ENCODE data around the gene IL18R1.

The IL18R1 gene

DNA sequence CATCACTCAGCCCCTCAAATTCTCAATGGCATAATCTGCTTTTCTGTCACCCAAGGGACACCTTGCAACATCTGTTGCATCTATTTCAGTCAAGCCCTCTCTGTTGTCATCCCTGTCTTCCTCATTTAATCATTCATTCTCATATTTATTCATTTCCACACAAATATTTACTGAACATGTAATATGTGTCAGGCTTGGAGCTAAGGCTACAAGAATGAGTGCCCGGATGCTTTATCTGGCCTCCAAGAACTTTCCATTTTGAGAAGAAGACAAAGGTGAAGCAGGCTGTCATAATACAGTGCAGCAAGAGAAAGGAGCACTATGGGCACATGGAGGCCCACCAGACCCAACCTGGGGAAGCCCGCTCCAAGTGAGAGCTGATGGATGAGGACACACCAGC is 83.0 kb downstream of the IL18R1 start:
- peak; percentile 27 for DNase-seq (ENCODE audit: low read depth)
- no peak overlapping the region for H3K4me3 ChIP-seq (ENCODE audit: low read depth, low read length)
- TF ChIP-seq, protein P1, sequence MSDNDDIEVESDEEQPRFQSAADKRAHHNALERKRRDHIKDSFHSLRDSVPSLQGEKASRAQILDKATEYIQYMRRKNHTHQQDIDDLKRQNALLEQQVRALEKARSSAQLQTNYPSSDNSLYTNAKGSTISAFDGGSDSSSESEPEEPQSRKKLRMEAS (IDR thresholded peaks at IDR 0.05; ENCODE audit: low read depth, low read length): no peak
- TF ChIP-seq, protein P2, sequence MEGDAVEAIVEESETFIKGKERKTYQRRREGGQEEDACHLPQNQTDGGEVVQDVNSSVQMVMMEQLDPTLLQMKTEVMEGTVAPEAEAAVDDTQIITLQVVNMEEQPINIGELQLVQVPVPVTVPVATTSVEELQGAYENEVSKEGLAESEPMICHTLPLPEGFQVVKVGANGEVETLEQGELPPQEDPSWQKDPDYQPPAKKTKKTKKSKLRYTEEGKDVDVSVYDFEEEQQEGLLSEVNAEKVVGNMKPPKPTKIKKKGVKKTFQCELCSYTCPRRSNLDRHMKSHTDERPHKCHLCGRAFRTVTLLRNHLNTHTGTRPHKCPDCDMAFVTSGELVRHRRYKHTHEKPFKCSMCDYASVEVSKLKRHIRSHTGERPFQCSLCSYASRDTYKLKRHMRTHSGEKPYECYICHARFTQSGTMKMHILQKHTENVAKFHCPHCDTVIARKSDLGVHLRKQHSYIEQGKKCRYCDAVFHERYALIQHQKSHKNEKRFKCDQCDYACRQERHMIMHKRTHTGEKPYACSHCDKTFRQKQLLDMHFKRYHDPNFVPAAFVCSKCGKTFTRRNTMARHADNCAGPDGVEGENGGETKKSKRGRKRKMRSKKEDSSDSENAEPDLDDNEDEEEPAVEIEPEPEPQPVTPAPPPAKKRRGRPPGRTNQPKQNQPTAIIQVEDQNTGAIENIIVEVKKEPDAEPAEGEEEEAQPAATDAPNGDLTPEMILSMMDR (IDR thresholded peaks at IDR 0.05; ENCODE audit: low read depth, low read length): no peak
- TF ChIP-seq POLR2A (IDR thresholded peaks at IDR 0.05; ENCODE audit: extremely low read depth, insufficient read length) (no peak), MYC (IDR thresholded peaks at IDR 0.05; ENCODE audit: low read depth, low read length) (no peak)

DNA sequence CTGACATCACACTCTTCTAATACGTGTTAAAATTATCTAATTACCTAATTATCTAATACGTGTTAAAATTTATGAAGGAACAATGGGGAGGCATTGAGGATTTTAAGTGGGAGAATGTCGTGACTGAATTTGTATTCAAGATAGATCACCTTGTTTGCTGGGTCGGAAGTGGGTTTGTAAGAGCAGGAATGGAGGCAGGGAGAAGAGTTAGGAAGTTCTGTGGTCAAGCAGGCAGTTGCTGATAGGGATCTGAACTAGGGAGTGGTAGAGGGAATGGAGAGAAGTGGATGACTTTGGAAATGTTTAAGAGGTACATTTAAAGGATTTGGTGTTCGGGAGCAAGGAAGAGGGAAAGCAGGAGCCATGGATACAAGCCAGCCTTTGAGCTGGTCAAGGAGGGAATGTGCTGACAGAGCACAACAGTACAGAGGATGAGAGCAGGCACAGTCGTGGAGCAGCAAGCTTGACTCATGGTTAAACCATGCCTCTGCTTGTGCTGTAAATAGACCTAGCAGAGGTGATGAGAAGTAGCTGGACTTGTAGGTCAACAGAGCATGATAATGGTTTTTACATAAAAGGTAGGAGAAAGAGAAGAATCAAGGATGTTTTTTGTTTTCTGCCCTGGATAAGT is 83.6 kb downstream of the IL18R1 start:
- TF ChIP-seq, protein P2 (IDR thresholded peaks at IDR 0.05; ENCODE audit: low read depth, low read length): no peak
- no peak for TF ChIP-seq MYC (IDR thresholded peaks at IDR 0.05; ENCODE audit: low read depth, low read length)
- no peak for TF ChIP-seq POLR2A (IDR thresholded peaks at IDR 0.05; ENCODE audit: extremely low read depth, insufficient read length)
- TF ChIP-seq, protein P1 (IDR thresholded peaks at IDR 0.05; ENCODE audit: low read depth, low read length): no peak
- no peak for DNase-seq (ENCODE audit: low read depth)
- no peak overlapping the region for H3K4me3 ChIP-seq (ENCODE audit: low read depth, low read length)

DNA sequence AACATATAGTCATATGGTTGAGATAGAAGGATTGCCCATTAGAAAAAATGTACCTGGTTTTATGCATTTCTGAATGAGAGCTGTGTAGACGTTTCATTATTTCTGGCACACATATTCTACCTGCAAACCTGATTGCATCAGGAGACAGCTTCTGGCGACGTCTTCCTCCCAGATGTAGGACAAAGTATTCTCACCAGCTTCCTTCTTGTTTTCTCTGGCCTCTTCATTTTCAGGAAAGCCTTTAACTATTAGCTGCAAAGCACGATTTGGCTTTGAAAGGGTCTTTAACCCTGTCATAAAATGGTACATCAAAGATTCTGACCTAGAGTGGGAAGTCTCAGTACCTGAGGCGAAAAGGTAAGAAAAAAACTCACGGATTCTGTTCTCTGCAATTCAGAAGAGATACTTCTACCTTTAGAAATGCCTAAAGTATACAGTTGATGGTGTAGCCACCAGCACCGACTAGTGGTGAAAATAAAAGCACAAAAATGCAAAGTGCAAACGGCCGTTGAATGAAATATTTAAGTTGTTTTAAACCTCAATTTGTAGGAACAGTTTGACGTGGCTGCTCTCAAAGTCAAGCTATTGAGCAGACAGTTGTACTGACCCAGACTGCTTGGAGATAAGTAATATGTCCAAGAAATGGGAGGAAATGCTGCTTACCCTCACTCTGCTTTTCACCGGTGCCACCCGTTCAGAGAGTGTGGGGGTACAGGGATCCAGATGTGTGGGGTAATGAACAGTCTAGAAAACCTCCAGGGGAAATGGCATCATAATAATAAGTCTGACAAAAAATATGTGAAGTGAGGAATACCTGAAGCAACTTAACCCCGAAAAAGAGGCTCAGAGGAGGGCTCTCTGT is 87.6 kb downstream of the IL18R1 start:
- peak; percentile 65 for DNase-seq (ENCODE audit: low read depth)
- H3K4me3 ChIP-seq (ENCODE audit: low read depth, low read length): no peak overlapping the region

DNA sequence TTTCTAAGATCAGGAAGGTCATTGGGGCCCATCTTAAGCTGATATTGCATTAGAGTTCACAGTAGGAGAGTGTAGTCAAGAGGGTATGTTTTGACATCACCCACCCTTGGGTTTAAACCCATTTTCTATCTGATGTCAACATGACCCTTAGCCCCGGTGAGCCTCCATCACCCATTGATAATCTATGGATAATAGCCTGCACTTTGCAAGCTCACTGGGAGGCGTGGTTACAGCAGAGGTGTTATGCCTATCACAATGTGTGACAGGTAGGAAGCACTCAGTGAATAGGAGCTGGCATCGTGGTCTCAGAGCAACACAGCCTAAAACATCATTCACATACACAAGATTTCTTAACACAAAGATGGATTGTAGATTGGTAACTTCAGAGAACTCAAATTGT is 88.6 kb downstream of the IL18R1 start:
- TF ChIP-seq MYC (IDR thresholded peaks at IDR 0.05; ENCODE audit: low read depth, low read length) (no peak), POLR2A (IDR thresholded peaks at IDR 0.05; ENCODE audit: extremely low read depth, insufficient read length) (no peak)
- TF ChIP-seq, protein P1 (IDR thresholded peaks at IDR 0.05; ENCODE audit: low read depth, low read length): no peak
- TF ChIP-seq, protein P2 (IDR thresholded peaks at IDR 0.05; ENCODE audit: low read depth, low read length): no peak
- DNase-seq (ENCODE audit: low read depth): no peak
- no peak overlapping the region for H3K4me3 ChIP-seq (ENCODE audit: low read depth, low read length)

More for the DNA sequence above, 87.6 kb downstream of the IL18R1 start:
- no peak for TF ChIP-seq MYC (IDR thresholded peaks at IDR 0.05; ENCODE audit: low read depth, low read length)
- TF ChIP-seq, protein P2 (IDR thresholded peaks at IDR 0.05; ENCODE audit: low read depth, low read length): peak; percentile 74

DNA sequence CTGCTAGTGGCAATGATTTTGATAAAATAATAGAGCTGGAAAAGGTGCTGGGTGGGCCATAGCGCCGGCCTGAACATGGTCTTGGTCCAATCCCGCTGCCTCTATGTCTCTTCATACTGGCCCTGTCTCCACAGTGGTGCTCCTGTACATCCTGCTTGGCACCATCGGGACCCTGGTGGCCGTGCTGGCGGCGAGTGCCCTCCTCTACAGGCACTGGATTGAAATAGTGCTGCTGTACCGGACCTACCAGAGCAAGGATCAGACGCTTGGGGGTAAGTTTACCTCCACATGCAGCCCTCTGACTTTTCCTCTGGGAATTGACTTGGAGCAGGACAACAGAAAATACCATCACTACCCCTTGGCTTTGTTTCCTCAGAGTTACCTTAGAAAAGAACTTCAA is 91.3 kb downstream of the IL18R1 start:
- no peak overlapping the region for H3K4me3 ChIP-seq (ENCODE audit: low read depth, low read length)
- no peak for TF ChIP-seq POLR2A (IDR thresholded peaks at IDR 0.05; ENCODE audit: extremely low read depth, insufficient read length)
- TF ChIP-seq, protein P1 (IDR thresholded peaks at IDR 0.05; ENCODE audit: low read depth, low read length): no peak
- TF ChIP-seq, protein P2 (IDR thresholded peaks at IDR 0.05; ENCODE audit: low read depth, low read length): no peak
- TF ChIP-seq MYC (IDR thresholded peaks at IDR 0.05; ENCODE audit: low read depth, low read length): no peak
- no peak for DNase-seq (ENCODE audit: low read depth)
